H1 (cell line): ENCODE data around the gene ST3GAL3. TPM values are rescaled to one million over a fixed set of nuclear protein-coding genes. Genes with fewer than 3 reads are reported as not detected.

Experiments used
- CTCF ChIA-PET: fragments of 300-600 bp; sonication (Branson Sonifier 250); formaldehyde crosslinking; loops from one replicate; lab custom pipeline; 2021; ENCODE audit not compliant: partially characterized antibody; lab: Charles Lee
- POLR2A ChIA-PET: fragments of 300-600 bp; sonication (Branson Sonifier 250); formaldehyde crosslinking; loops from one replicate; lab custom pipeline; 2021; ENCODE audit warnings: inconsistent platforms; ENCODE audit not compliant: partially characterized antibody; lab: Charles Lee
- DNase-seq, 2 experiments: peaks; one replicate each; pipeline versions ENCODE4 v3.0.0 to v3.0.0-alpha.2; 2010 to 2022; ENCODE audit warnings: low spot score in 2 of 2, low read depth in 1 of 2, mixed read lengths in 1 of 2
- FAIRE-seq: peaks from 2 replicates; lab custom pipeline; 2011; peaks lifted over from hg19 to GRCh38; lab: Jason Lieb, UNC
- H2AFZ ChIP-seq: 2 replicates; pipeline ENCODE4 v1.8.1; 2012; ENCODE audit warnings: low read length, inconsistent platforms
- H2AK5ac ChIP-seq: 2 replicates; pipeline ENCODE4 v1.6.1; 2013; ENCODE audit warnings: low read depth, low read length
- H2BK120ac ChIP-seq: replicated peaks from 2 replicates; pipeline ENCODE3; 2013; ENCODE audit warnings: low read depth, low read length, inconsistent platforms
- H2BK12ac ChIP-seq: 2 replicates; pipeline ENCODE4 v1.6.1; 2013; ENCODE audit warnings: low read depth, low read length
- H2BK15ac ChIP-seq: 2 replicates; pipeline ENCODE4 v1.6.1; 2013; ENCODE audit warnings: low read length
- H2BK20ac ChIP-seq: 2 replicates; pipeline ENCODE4 v1.6.1; 2013; ENCODE audit warnings: low read length
- H2BK5ac ChIP-seq: 2 replicates; pipeline ENCODE4 v1.6.1; 2013; ENCODE audit warnings: low read depth, low read length
- H3K14ac ChIP-seq: 2 replicates; pipeline ENCODE4 v1.6.1; 2013; ENCODE audit warnings: inconsistent platforms; ENCODE audit not compliant: insufficient read length
- H3K18ac ChIP-seq: 2 replicates; pipeline ENCODE4 v1.6.1; 2013; ENCODE audit warnings: low read length; ENCODE audit errors: extremely low read depth
- H3K23ac ChIP-seq: 2 replicates; pipeline ENCODE4 v1.6.1; 2013; ENCODE audit warnings: inconsistent platforms; ENCODE audit not compliant: insufficient read length
- H3K23me2 ChIP-seq: 2 replicates; pipeline ENCODE4 v1.6.1; 2013; ENCODE audit warnings: low read depth, low read length
- H3K27ac ChIP-seq: 2 replicates; pipeline ENCODE4 v1.6.1; 2011; ENCODE audit warnings: low read depth, low read length, inconsistent platforms
- H3K27me3 ChIP-seq, 4 experiments: replicated peaks in 1 of 4; 1 replicate in 1 of 4; 2 replicates in 3 of 4; pipeline versions ENCODE4 v1.6.1 to v1.8.1; 2011 to 2013; ENCODE audit warnings: low read length in 3 of 4, mild to moderate bottlenecking in 3 of 4, inconsistent platforms in 2 of 4, mixed read lengths in 2 of 4, moderate library complexity in 1 of 4; ENCODE audit not compliant: control insufficient read depth in 3 of 4, insufficient read depth in 3 of 4; ENCODE audit errors: extremely low read depth in 1 of 4
- H3K36me3 ChIP-seq, 4 experiments: 2 replicates each; pipeline versions ENCODE4 v1.6.1 to v1.8.1; 2011 to 2013; ENCODE audit warnings: mild to moderate bottlenecking in 4 of 4, low read length in 3 of 4, moderate library complexity in 2 of 4, control low read depth in 1 of 4, inconsistent platforms in 1 of 4; ENCODE audit not compliant: insufficient read depth in 4 of 4, control insufficient read depth in 2 of 4
- H3K4ac ChIP-seq: replicated peaks from 2 replicates; pipeline ENCODE3; 2013; ENCODE audit warnings: low read length, low read depth, mixed read lengths, inconsistent platforms; ENCODE audit not compliant: insufficient read length
- H3K4me1 ChIP-seq, 4 experiments: replicated peaks in 1 of 4; 1 replicate in 1 of 4; 2 replicates in 3 of 4; pipeline versions ENCODE4 v1.6.1 to v1.8.1; 2011 to 2013; ENCODE audit warnings: low read length in 3 of 4, inconsistent platforms in 2 of 4, mixed read lengths in 1 of 4; ENCODE audit not compliant: insufficient read depth in 4 of 4, control insufficient read depth in 3 of 4
- H3K4me2 ChIP-seq, 2 experiments: 2 replicates each; pipeline versions ENCODE4 v1.6.1 to v1.8.1; 2011 to 2013; ENCODE audit warnings: low read depth in 2 of 2, low read length in 2 of 2, control low read depth in 1 of 2, inconsistent platforms in 1 of 2, mild to moderate bottlenecking in 1 of 2; ENCODE audit not compliant: insufficient read depth in 1 of 2
- H3K4me3 ChIP-seq, 4 experiments: fragments of 200-600, 300-600 bp in 1 of 4; sonication (generic), shearing (Covaris generic), sonication (Bioruptor Twin) in 1 of 4; 2 replicates each; pipeline versions ENCODE4 v1.5.1 to v1.8.1; 2011 to 2016; ENCODE audit warnings: low read length in 4 of 4, low read depth in 3 of 4, control low read depth in 2 of 4, inconsistent platforms in 2 of 4, mild to moderate bottlenecking in 2 of 4, mixed read lengths in 1 of 4, moderate library complexity in 1 of 4; ENCODE audit not compliant: insufficient read depth in 2 of 4; ENCODE audit errors: extremely low read depth in 1 of 4
- H3K56ac ChIP-seq: replicated peaks from 2 replicates; pipeline ENCODE3; 2013; ENCODE audit warnings: low read depth, mild to moderate bottlenecking, mixed read lengths, low read length, inconsistent platforms; ENCODE audit not compliant: insufficient read length
- H3K79me1 ChIP-seq: 2 replicates; pipeline ENCODE4 v1.6.1; 2013; ENCODE audit warnings: low read depth, low read length, control low read depth
- H3K79me2 ChIP-seq, 2 experiments: 2 replicates each; pipeline versions ENCODE4 v1.6.1 to v1.8.1; 2012 to 2013; ENCODE audit warnings: low read length in 2 of 2, mild to moderate bottlenecking in 2 of 2, inconsistent platforms in 1 of 2; ENCODE audit not compliant: insufficient read depth in 2 of 2, control insufficient read depth in 1 of 2
- H3K9ac ChIP-seq, 4 experiments: replicated peaks in 1 of 4; 1 replicate in 1 of 4; 2 replicates in 3 of 4; pipeline versions ENCODE4 v1.6.1 to v1.8.1; 2011 to 2013; ENCODE audit warnings: low read depth in 3 of 4, low read length in 3 of 4, control low read depth in 2 of 4, mild to moderate bottlenecking in 2 of 4, moderate library complexity in 2 of 4, inconsistent platforms in 1 of 4; ENCODE audit errors: extremely low read depth in 1 of 4
- H3K9me3 ChIP-seq, 2 experiments: 2 replicates each; pipeline versions ENCODE4 v1.6.1 to v1.8.1; 2012 to 2013; ENCODE audit warnings: mild to moderate bottlenecking in 2 of 2, moderate library complexity in 2 of 2, control low read depth in 1 of 2, inconsistent platforms in 1 of 2, low read depth in 1 of 2, low read length in 1 of 2, mixed read lengths in 1 of 2; ENCODE audit not compliant: insufficient read depth in 2 of 2
- H4K20me1 ChIP-seq, 2 experiments: replicated peaks in 1 of 2; 2 replicates each; pipeline versions ENCODE3 to v1.8.1; 2011 to 2013; ENCODE audit warnings: inconsistent platforms in 2 of 2, low read length in 2 of 2, mild to moderate bottlenecking in 1 of 2; ENCODE audit not compliant: insufficient read depth in 2 of 2, control insufficient read depth in 1 of 2
- H4K5ac ChIP-seq: 2 replicates; pipeline ENCODE4 v1.6.1; 2013; ENCODE audit warnings: low read length, low read depth, mixed read lengths, inconsistent platforms; ENCODE audit not compliant: insufficient read length
- H4K8ac ChIP-seq: 2 replicates; pipeline ENCODE4 v1.8.0; 2013; ENCODE audit warnings: mild to moderate bottlenecking, moderate library complexity, low read length, inconsistent platforms; ENCODE audit not compliant: insufficient read depth; ENCODE audit errors: extremely low read depth
- H4K91ac ChIP-seq: replicated peaks from 2 replicates; pipeline ENCODE3; 2013; ENCODE audit warnings: low read length, mixed read lengths, inconsistent platforms; ENCODE audit not compliant: insufficient read length
- CBX8 ChIP-seq: fragments of 300-800, 300-1000 bp; sonication (generic); IDR thresholded peaks from 2 replicates; pipeline ENCODE4 v1.7.1; 2016; ENCODE audit warnings: low read depth, low read length, borderline replicate concordance
- CEBPB ChIP-seq: IDR thresholded peaks from 2 replicates; pipeline ENCODE4 v1.6.1; 2012; ENCODE audit warnings: low read depth, low read length
- GABPA ChIP-seq: IDR thresholded peaks from 2 replicates; pipeline ENCODE4 v1.6.1; 2011; ENCODE audit warnings: mild to moderate bottlenecking, low read length, moderate library complexity, borderline replicate concordance; ENCODE audit not compliant: insufficient read depth
- JUN ChIP-seq: IDR thresholded peaks from 2 replicates; pipeline ENCODE4 v1.6.1; 2011; ENCODE audit warnings: low read depth, mild to moderate bottlenecking, improper control_type of control experiment, low read length
- KDM4A ChIP-seq: IDR thresholded peaks from one replicate; pipeline ENCODE4 v1.7.1; 2012; ENCODE audit warnings: low read depth, mild to moderate bottlenecking, moderate library complexity, low read length, inconsistent platforms; ENCODE audit not compliant: severe bottlenecking
- PHF8 ChIP-seq: fragments of 200-600 bp; sonication (generic); conservative IDR thresholded peaks from 2 replicates; pipeline ENCODE4 v1.7.1; 2012; ENCODE audit warnings: low read depth, mild to moderate bottlenecking, inconsistent platforms, low read length, moderate library complexity
- POLR2A ChIP-seq, 2 experiments: IDR thresholded peaks; 1 replicate in 1 of 2; 2 replicates in 1 of 2; pipeline ENCODE4 v1.6.1; 2011; ENCODE audit warnings: low read depth in 2 of 2, low read length in 2 of 2, mild to moderate bottlenecking in 2 of 2; ENCODE audit errors: control extremely low read depth in 1 of 2
- RNF2 ChIP-seq: fragments of 200-900, 300-1000 bp; sonication (generic); IDR thresholded peaks from 2 replicates; pipeline ENCODE4 v1.7.1; 2016; ENCODE audit warnings: borderline replicate concordance, low read depth, mild to moderate bottlenecking, antibody characterized with exemption, low read length; ENCODE audit not compliant: poor library complexity, severe bottlenecking; ENCODE audit errors: missing control alignments
- SIN3A ChIP-seq, 2 experiments: IDR thresholded peaks in 1 of 2; conservative IDR thresholded peaks in 1 of 2; 2 replicates each; pipeline ENCODE4 v1.6.1; 2011 to 2012; ENCODE audit warnings: low read length in 2 of 2, improper control_type of control experiment in 1 of 2, low read depth in 1 of 2, mild to moderate bottlenecking in 1 of 2
- SUZ12 ChIP-seq: fragments of 200-600 bp; sonication (generic); IDR thresholded peaks from 2 replicates; pipeline ENCODE4 v1.6.1; 2012; ENCODE audit warnings: mild to moderate bottlenecking, inconsistent platforms, low read length, moderate library complexity, mixed read lengths
- TAF7 ChIP-seq: optimal IDR thresholded peaks from 2 replicates; pipeline ENCODE3; 2011; ENCODE audit warnings: low read depth, mild to moderate bottlenecking, inconsistent platforms, low read length, moderate library complexity, borderline replicate concordance
- TCF12 ChIP-seq: IDR thresholded peaks from 2 replicates; pipeline ENCODE4 v1.6.1; 2011; ENCODE audit warnings: low read depth, mild to moderate bottlenecking, low read length
- USF2 ChIP-seq: IDR thresholded peaks from 2 replicates; pipeline ENCODE4 v1.6.1; 2011; ENCODE audit warnings: low read length, improper control_type of control experiment
- WGBS, 2 experiments: shearing (Covaris generic) in 1 of 2; methylation state at CpG; one replicate each; pipeline versions ENCODE4 v1.1.6 to v1.1.7; 2013 to 2015; ENCODE audit warnings: low lambda C conversion rate in 2 of 2, mixed read lengths in 2 of 2, inconsistent platforms in 1 of 2, low coverage in 1 of 2, missing lambda C conversion rate in 1 of 2; ENCODE audit not compliant: insufficient replicate concordance in 2 of 2, insufficient coverage in 1 of 2, insufficient read length in 1 of 2; ENCODE audit errors: extremely low coverage in 1 of 2, missing lambda C conversion rate in 1 of 2; 5-methylcytosine and 5-hydroxymethylcytosine counted together
- polyA plus RNA-seq, 7 experiments: library from polyadenylated mRNA; depleted of rRNA in 3 of 7; stranded (reverse) in 5 of 7; unstranded in 2 of 7; fragments of >200 nt in 5 of 7; fragments of 200-250 nt in 2 of 7; gene quantifications; 1 replicate in 5 of 7; 2 replicates in 1 of 7; 4 replicates in 1 of 7; pipeline versions ENCODE4 v1.2.1 to v1.2.3, GENCODE V29; 2011 to 2013; ENCODE audit warnings: missing spikeins in 2 of 7, mixed read lengths in 2 of 7
- total RNA-seq: library from RNA; stranded (reverse); fragmentation: NEBNext Ultra II Directional; extraction: Animal tissue kit (Norgen Biotek cat#: 25700); gene quantifications from 2 replicates; pipeline ENCODE4 v1.2.1, GENCODE V29; 2021

Gene ST3GAL3
- total and polyA plus RNA-seq, 2 of the 8 experiments (the other 6 are each of a cell fraction or from before 2014, with no cell fraction given) = 6.8 to 7.0 TPM

GRCh38 chr1:43925846-43926245 is 218.5 kb downstream of the ST3GAL3 start:
- Histone ChIP-seq H3K27ac (no peak overlapping the region), H2BK20ac (no peak overlapping the region), H2BK15ac (no peak overlapping the region), H3K79me2 (no peaks in the 10 kb centered on the region), H2BK12ac (no peak overlapping the region), H3K9me3 (no peaks in the 10 kb centered on the region), H4K91ac (no peak overlapping the region), H4K8ac (no peak overlapping the region), H3K56ac (no peak overlapping the region), H4K20me1 (no peaks in the 10 kb centered on the region), H2AFZ (no peak overlapping the region), H3K4me3 (no peak overlapping the region), H3K23me2 (no peaks in the 10 kb centered on the region), H3K79me1 (no peaks in the 10 kb centered on the region), H3K36me3 (no peaks in the 10 kb centered on the region), H4K5ac (no peak overlapping the region), H2AK5ac (no peak overlapping the region), H3K18ac (no peak overlapping the region), H2BK5ac (no peak overlapping the region), H3K27me3 (no peaks in the 10 kb centered on the region), H3K4me2 (no peak overlapping the region), H3K4me1 (peaks cover under 1 to 7% (median 2%) of the 10 kb centered on the region in 4 experiments; a peak in 5 of 7 replicates), H3K9ac (no peak overlapping the region), H2BK120ac (no peak overlapping the region), H3K23ac (no peak overlapping the region), H3K4ac (no peak overlapping the region), H3K14ac (no peak overlapping the region)
- no peak for DNase-seq
- 95% methylated on average over 9 of the region's 9 CpGs; no CpG with 5 or more reads in 1 of the 2 experiments for WGBS, 2 experiments
- ChIA-PET CTCF (interaction anchor here (0.6 to 18.6 kb wide), 9 partner anchors 9 to 157 kb away, joined by 3 to 618 read pairs (median 3); partner anchors contain the start of gene ARTN), POLR2A (interaction anchor here (1.2 to 1.3 kb wide), 2 partner anchors 14 to 18 kb away, joined by 3 read pairs; no protein-coding TSS in a partner anchor)
- no peak for FAIRE-seq
- TF ChIP-seq CBX8 (no peak), USF2 (no peak), PHF8 (no peak), JUN (no peak), CEBPB (no peak), SUZ12 (no peak), KDM4A (no peak), TCF12 (no peak), SIN3A (conservative IDR thresholded peaks at IDR 0.05 in 1 of 2, IDR thresholded peaks at IDR 0.05 in 1 of 2; ENCODE audit: low read depth in 1 of 2, low read length in 2 of 2) (no peak), POLR2A (IDR thresholded peaks at IDR 0.05; ENCODE audit: control extremely low read depth in 1 of 2, low read depth in 2 of 2, low read length in 2 of 2) (no peak), GABPA (no peak), RNF2 (no peak), TAF7 (no peak)
